NCI-H146 treated with DMSO at 0.1 percent for 48 hours (cell line): ENCODE results near the gene ARMC3.
A peak's percentile ranks its signal among the peaks of the same experiment; 100 is the strongest.

ENCODE experiments used
- DNase-seq: peaks from one replicate; lab custom pipeline; 2025; ENCODE audit not compliant: unreplicated experiment; lab: John Stamatoyannopoulos, UW

The ARMC3 gene

GRCh38 chr10:22988581-22989360, 60.9 kb downstream of the ARMC3 start:
- DNase-seq, result peak; percentile 60

- no peak for DNase-seq
These were observed 62.6 kb downstream of the ARMC3 start for GRCh38 chr10:22990443-22990842.

- no peak for DNase-seq
These were observed 64.2 kb downstream of the ARMC3 start for GRCh38 chr10:22992075-22992474.

- DNase-seq, result no peak
These were observed 64.8 kb downstream of the ARMC3 start for GRCh38 chr10:22992621-22993020.

- DNase-seq, result no peak
These were observed 65.5 kb downstream of the ARMC3 start for GRCh38 chr10:22993314-22993713.

GRCh38 chr10:22997096-22997495, 69.2 kb downstream of the ARMC3 start:
- no peak for DNase-seq

GRCh38 chr10:22998091-22998490, 70.2 kb downstream of the ARMC3 start:
- no peak for DNase-seq

GRCh38 chr10:22999942-23000341, 72.1 kb downstream of the ARMC3 start:
- no peak for DNase-seq

GRCh38 chr10:23001901-23002516, 74.2 kb downstream of the ARMC3 start:
- no peak for DNase-seq

GRCh38 chr10:23005150-23005549, 77.3 kb downstream of the ARMC3 start:
- DNase-seq, result no peak

GRCh38 chr10:23013581-23014335, 85.9 kb downstream of the ARMC3 start:
- no peak for DNase-seq

- DNase-seq, result no peak
These were observed 87.3 kb downstream of the ARMC3 start for GRCh38 chr10:23015021-23015707.

- DNase-seq, result no peak
These were observed 88.8 kb downstream of the ARMC3 start for GRCh38 chr10:23016636-23017035.

GRCh38 chr10:23019633-23020032, 91.8 kb downstream of the ARMC3 start:
- DNase-seq, result no peak

GRCh38 chr10:23021430-23021829, 93.6 kb downstream of the ARMC3 start:
- no peak for DNase-seq

- no peak for DNase-seq
These were observed 96.1 kb downstream of the ARMC3 start for GRCh38 chr10:23024002-23024401.

GRCh38 chr10:23031318-23031717, 103.5 kb downstream of the ARMC3 start:
- DNase-seq, result no peak

GRCh38 chr10:23034790-23035189, 106.9 kb downstream of the ARMC3 start:
- DNase-seq, result no peak

- DNase-seq, result no peak
These were observed 107.7 kb downstream of the ARMC3 start for GRCh38 chr10:23035569-23035968.

- DNase-seq, result no peak
These were observed 109.3 kb downstream of the ARMC3 start for GRCh38 chr10:23037152-23037551.

GRCh38 chr10:23037561-23037960, 109.7 kb downstream of the ARMC3 start:
- no peak for DNase-seq
